Osteoblast (primary cell): ENCODE data around the gene C6orf89. TPM values are rescaled to one million over a fixed set of nuclear protein-coding genes. Genes with fewer than 3 reads are reported as not detected.

ENCODE experiments used
- DNase-seq: peaks from one replicate; pipeline ENCODE4 v3.0.0; 2011; ENCODE audit warnings: low spot score, mixed read lengths; ENCODE audit not compliant: insufficient read length; ENCODE audit errors: missing footprints
- H2AFZ ChIP-seq: 2 replicates; pipeline ENCODE4 v1.6.0; 2011; ENCODE audit warnings: mild to moderate bottlenecking, low read length
- H3K27ac ChIP-seq: 2 replicates; pipeline ENCODE4 v1.5.1; 2011; ENCODE audit warnings: mild to moderate bottlenecking, low read depth, low read length, moderate library complexity
- H3K27me3 ChIP-seq: 2 replicates; pipeline ENCODE4 v1.6.0; 2012; ENCODE audit warnings: mild to moderate bottlenecking, control low read depth, inconsistent platforms, low read length, moderate library complexity; ENCODE audit not compliant: insufficient read depth
- H3K36me3 ChIP-seq: 2 replicates; pipeline ENCODE4 v1.5.1; 2011; ENCODE audit warnings: mild to moderate bottlenecking, low read length, control low read depth, moderate library complexity; ENCODE audit not compliant: insufficient read depth
- H3K4me1 ChIP-seq: 2 replicates; pipeline ENCODE4 v1.5.1; 2011; ENCODE audit warnings: mild to moderate bottlenecking, low read length, control low read depth, moderate library complexity; ENCODE audit not compliant: insufficient read depth
- H3K4me2 ChIP-seq: 2 replicates; pipeline ENCODE4 v1.6.0; 2011; ENCODE audit warnings: mild to moderate bottlenecking, low read length; ENCODE audit not compliant: insufficient read depth
- H3K4me3 ChIP-seq: fragments of 200-600 bp; sonication (generic); 3 replicates; pipeline ENCODE4 v1.5.1; 2012; ENCODE audit warnings: mild to moderate bottlenecking, low read length, inconsistent platforms; ENCODE audit not compliant: insufficient read depth
- H3K79me2 ChIP-seq: 2 replicates; pipeline ENCODE4 v1.6.0; 2012; ENCODE audit warnings: mild to moderate bottlenecking, low read length, control low read depth, inconsistent platforms; ENCODE audit not compliant: insufficient read depth
- H3K9me3 ChIP-seq: 2 replicates; pipeline ENCODE4 v1.5.1; 2011; ENCODE audit warnings: low read depth, low read length, control low read depth
- H4K20me1 ChIP-seq: 2 replicates; pipeline ENCODE4 v1.6.0; 2012; ENCODE audit warnings: mild to moderate bottlenecking, low read length, control low read depth; ENCODE audit not compliant: insufficient read depth
- CTCF ChIP-seq: IDR thresholded peaks from 2 replicates; pipeline ENCODE4 v1.5.1; 2011; ENCODE audit warnings: mild to moderate bottlenecking, low read depth, low read length, moderate library complexity; ENCODE audit errors: extremely low read depth
- total RNA-seq: library from RNA; depleted of rRNA; stranded (reverse); fragments of >200 nt; gene quantifications from 2 replicates; pipeline ENCODE4 v1.2.3, GENCODE V29; 2012

C6orf89 gene
- total RNA-seq, 1 donor: 59.0 TPM

GRCh38 chr6:36924778-36925374, 39.1 kb downstream of the C6orf89 start:
- H3K27me3 ChIP-seq: no peaks in the 10 kb centered on the region
- H3K4me2 ChIP-seq: no peak overlapping the region
- no peak overlapping the region for H2AFZ ChIP-seq
- peaks cover 41% of the 10 kb centered on the region for H3K4me1 ChIP-seq
- DNase-seq: no peak
- no peaks in the 10 kb centered on the region for H4K20me1 ChIP-seq
- H3K36me3 ChIP-seq: peaks cover 33% of the 10 kb centered on the region
- H3K4me3 ChIP-seq: no peak overlapping the region
- no peak overlapping the region for H3K27ac ChIP-seq
- no peaks in the 10 kb centered on the region for H3K79me2 ChIP-seq
- no peaks in the 10 kb centered on the region for H3K9me3 ChIP-seq
- no peak for TF ChIP-seq CTCF

- DNase-seq: no peak
- Histone ChIP-seq H3K79me2 (no peaks in the 10 kb centered on the region), H3K27ac (no peak overlapping the region), H3K27me3 (no peaks in the 10 kb centered on the region), H3K4me1 (peaks cover 32% of the 10 kb centered on the region), H3K4me2 (no peak overlapping the region), H4K20me1 (no peaks in the 10 kb centered on the region), H3K36me3 (peaks cover 27% of the 10 kb centered on the region), H3K9me3 (no peaks in the 10 kb centered on the region), H2AFZ (no peak overlapping the region), H3K4me3 (no peak overlapping the region)
- no peak for TF ChIP-seq CTCF
Measured at GRCh38 chr6:36925809-36926208, 40.1 kb downstream of the C6orf89 start.

GRCh38 chr6:36926708-36927513, 41.2 kb downstream of the C6orf89 start:
- DNase-seq: no peak
- Histone ChIP-seq H3K4me2 (no peak overlapping the region), H4K20me1 (no peaks in the 10 kb centered on the region), H3K27ac (no peak overlapping the region), H3K9me3 (no peaks in the 10 kb centered on the region), H3K36me3 (peaks cover 27% of the 10 kb centered on the region), H3K27me3 (no peaks in the 10 kb centered on the region), H3K4me3 (no peak overlapping the region), H2AFZ (no peak overlapping the region), H3K4me1 (peaks cover 30% of the 10 kb centered on the region), H3K79me2 (no peaks in the 10 kb centered on the region)
- TF ChIP-seq CTCF: no peak
